Testis (tissue), 2 donors: ENCODE results near the gene IFFO2.

Source experiments
- CTCF ChIP-seq, 3 experiments: fragments of 450-650 bp in 2 of 3; fragments of 200-600 bp in 1 of 3; sonication (generic) in 1 of 3; IDR thresholded peaks; one replicate each; pipeline ENCODE4 v1.5.1; 2016 to 2019; ENCODE audit warnings: antibody characterized with exemption in 3 of 3, mild to moderate bottlenecking in 2 of 3, moderate library complexity in 1 of 3
- POLR2A ChIP-seq: fragments of 450-650 bp; IDR thresholded peaks from one replicate; pipeline ENCODE4 v1.6.1; 2017; ENCODE audit warnings: antibody characterized with exemption, mild to moderate bottlenecking, moderate library complexity

- TF ChIP-seq CTCF (IDR thresholded peaks at IDR 0.05) (no peak), POLR2A (no peak)
Observed at GRCh38 chr1:18898567-18898966, 57.9 kb downstream of the IFFO2 start.
